C1 segment of cervical spinal cord (tissue), 14 donors: ENCODE measurements around the gene SMNDC1.
"Not testable (repeated sequence)": the region's sequence is repeated elsewhere in the genome, so short reads cannot be mapped to it uniquely, and the experiment has no call there.

Source experiments
- DNase-seq, 14 donors: peaks; one replicate each; lab custom pipeline; 2025; lab: John Stamatoyannopoulos, UW

Gene SMNDC1

GRCh38 chr10:110284262-110284661 is 20.5 kb downstream of the SMNDC1 start:
- no peak for DNase-seq

GRCh38 chr10:110279407-110279986 is 25.2 kb downstream of the SMNDC1 start:
- peak in 7 of 14 donors; percentile 9 to 75 (median 47) for DNase-seq

- DNase-seq = no peak
Observed at GRCh38 chr10:110278562-110279406, 25.9 kb downstream of the SMNDC1 start.

GRCh38 chr10:110277591-110277990 is 27.1 kb downstream of the SMNDC1 start:
- DNase-seq = no peak

GRCh38 chr10:110276603-110277002 is 28.1 kb downstream of the SMNDC1 start:
- DNase-seq = no peak

GRCh38 chr10:110275128-110275729 is 29.5 kb downstream of the SMNDC1 start:
- peak in 1 of 14 donors; percentile 83 for DNase-seq

- DNase-seq = no peak
Observed at GRCh38 chr10:110274647-110275046, 30.1 kb downstream of the SMNDC1 start.

- no peak for DNase-seq
Observed at GRCh38 chr10:110274072-110274627, 30.6 kb downstream of the SMNDC1 start.

GRCh38 chr10:110273474-110273873 is 31.2 kb downstream of the SMNDC1 start:
- peak in 3 of 14 donors; percentile 20 to 51 (median 31) for DNase-seq

- DNase-seq = not testable (repeated sequence)
Observed at GRCh38 chr10:110272995-110273394, 31.7 kb downstream of the SMNDC1 start.

- DNase-seq = peak in 9 of 14 donors; percentile 23 to 66 (median 45)
Observed at GRCh38 chr10:110269374-110270318, 35.1 kb downstream of the SMNDC1 start.

GRCh38 chr10:110268971-110269370 is 35.7 kb downstream of the SMNDC1 start:
- peak in 1 of 14 donors; percentile 79 for DNase-seq

GRCh38 chr10:110268442-110268841 is 36.3 kb downstream of the SMNDC1 start:
- peak in 1 of 14 donors; percentile 51 for DNase-seq

- DNase-seq = peak in 1 of 14 donors; percentile 41
Observed at GRCh38 chr10:110267276-110267675, 37.4 kb downstream of the SMNDC1 start.

- no peak for DNase-seq
Observed at GRCh38 chr10:110265573-110266193, 39.0 kb downstream of the SMNDC1 start.

- DNase-seq = no peak
Observed at GRCh38 chr10:110263164-110263563, 41.6 kb downstream of the SMNDC1 start.

- no peak for DNase-seq
Observed at GRCh38 chr10:110260746-110261477, 43.8 kb downstream of the SMNDC1 start.

GRCh38 chr10:110259317-110259716 is 45.4 kb downstream of the SMNDC1 start:
- DNase-seq = no peak

GRCh38 chr10:110258542-110258941 is 46.2 kb downstream of the SMNDC1 start:
- no peak for DNase-seq

- DNase-seq = no peak
Observed at GRCh38 chr10:110254467-110254866, 50.3 kb downstream of the SMNDC1 start.
